ENCODE results near the gene NPAP1. TPM values are rescaled to one million over a fixed set of nuclear protein-coding genes. Genes with fewer than 3 reads are reported as not detected.
A peak's percentile ranks its signal among the peaks of the same experiment; 100 is the strongest.
"Not testable (repeated sequence)": the region's sequence is repeated elsewhere in the genome, so short reads cannot be mapped to it uniquely, and the experiment has no call there.

The NPAP1 gene, protein sequence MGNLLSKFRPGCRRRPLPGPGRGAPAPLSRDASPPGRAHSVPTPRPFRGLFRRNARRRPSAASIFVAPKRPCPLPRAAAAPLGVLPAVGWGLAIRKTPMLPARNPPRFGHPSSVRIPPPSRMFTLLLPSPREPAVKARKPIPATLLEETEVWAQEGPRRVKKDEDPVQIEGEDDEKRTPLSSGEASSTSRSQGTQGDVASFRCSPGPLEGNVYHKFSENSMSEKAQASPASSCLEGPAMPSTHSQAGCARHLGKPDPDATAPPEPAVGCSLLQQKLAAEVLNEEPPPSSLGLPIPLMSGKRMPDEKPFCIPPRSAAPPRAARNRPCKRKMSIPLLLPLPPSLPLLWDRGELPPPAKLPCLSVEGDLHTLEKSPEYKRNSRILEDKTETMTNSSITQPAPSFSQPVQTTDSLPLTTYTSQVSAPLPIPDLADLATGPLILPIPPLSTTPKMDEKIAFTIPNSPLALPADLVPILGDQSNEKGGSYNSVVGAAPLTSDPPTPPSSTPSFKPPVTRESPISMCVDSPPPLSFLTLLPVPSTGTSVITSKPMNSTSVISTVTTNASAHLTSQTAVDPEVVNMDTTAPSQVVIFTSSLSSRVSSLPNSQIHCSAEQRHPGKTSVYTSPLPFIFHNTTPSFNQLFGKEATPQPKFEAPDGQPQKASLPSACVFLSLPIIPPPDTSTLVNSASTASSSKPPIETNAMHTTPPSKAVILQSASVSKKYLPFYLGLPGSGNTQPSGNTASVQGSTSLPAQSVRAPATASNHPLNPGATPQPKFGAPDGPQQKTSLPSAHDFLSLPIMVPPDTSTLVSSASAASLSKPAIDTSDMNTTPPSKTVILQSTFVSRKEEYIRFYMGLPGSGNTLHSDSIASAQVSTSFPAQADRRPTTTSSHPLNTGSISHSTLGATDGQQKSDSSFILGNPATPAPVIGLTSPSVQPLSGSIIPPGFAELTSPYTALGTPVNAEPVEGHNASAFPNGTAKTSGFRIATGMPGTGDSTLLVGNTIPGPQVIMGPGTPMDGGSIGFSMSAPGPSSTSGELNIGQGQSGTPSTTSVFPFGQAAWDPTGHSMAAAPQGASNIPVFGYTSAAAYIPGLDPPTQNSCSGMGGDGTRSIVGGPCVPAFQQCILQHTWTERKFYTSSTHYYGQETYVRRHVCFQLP
- 0.87 and 1.2 TPM in 2 replicates for total RNA-seq
- polyA plus RNA-seq: 0.77 and 1.1 TPM in 2 replicates

DNA sequence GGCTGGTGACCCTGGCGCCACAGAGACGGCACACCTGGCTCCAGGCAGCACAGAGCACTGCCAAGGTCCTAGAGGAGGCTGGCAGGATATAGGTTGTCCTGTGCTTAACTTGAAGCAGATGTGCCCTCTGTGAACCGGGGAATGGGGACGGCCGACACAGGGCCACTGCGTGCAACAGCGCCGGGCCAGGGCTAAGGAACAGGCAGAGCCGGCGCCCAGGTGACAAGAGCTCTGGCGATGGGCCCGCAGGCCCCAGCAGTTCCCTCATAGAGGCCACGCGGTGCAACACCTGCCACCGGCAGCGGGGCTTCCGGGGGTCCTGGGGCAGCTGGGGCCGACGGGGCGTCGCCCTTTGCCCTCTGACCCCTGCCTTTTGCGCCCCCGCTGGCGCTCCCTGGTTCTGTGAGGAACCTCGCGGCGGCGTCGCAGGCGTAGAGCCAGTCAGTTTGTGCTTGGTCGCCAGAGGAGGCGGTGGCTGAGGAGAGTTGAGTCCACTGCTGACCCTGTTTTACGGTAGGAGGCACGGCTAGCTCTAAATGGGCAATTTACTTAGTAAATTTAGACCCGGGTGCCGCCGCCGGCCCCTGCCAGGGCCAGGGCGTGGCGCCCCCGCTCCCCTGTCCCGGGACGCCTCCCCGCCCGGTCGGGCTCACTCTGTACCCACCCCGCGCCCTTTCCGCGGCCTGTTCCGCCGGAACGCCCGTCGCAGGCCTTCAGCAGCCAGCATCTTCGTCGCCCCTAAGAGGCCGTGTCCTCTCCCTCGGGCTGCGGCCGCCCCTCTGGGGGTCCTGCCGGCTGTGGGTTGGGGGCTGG is at the start of gene NPAP1:
Gene NPAP1, plus strand, starts transcription at position 444 of the 813 bp plus-strand sequence. Its CDS starts 93 bp downstream, at position 537.
- Histone ChIP-seq H3K9me2 (replicated peaks; ENCODE audit: insufficient read depth) (no peaks in the 10 kb centered on the region), H3K27ac (no peak within 1 kb of the TSS), H2AFZ (no peak within 1 kb of the TSS), H3K4me3 (no peak within 1 kb of the TSS), H3K36me3 (replicated peaks; ENCODE audit: insufficient read depth, low read depth) (no peaks in the 10 kb centered on the region), H3K4me1 (ENCODE audit: insufficient read depth) (no peaks in the 10 kb centered on the region), H3K4me2 (no peak within 1 kb of the TSS), H3K79me2 (no peaks in the 10 kb centered on the region), H3K9me3 (ENCODE audit: low read depth) (no peaks in the 10 kb centered on the region), H4K20me1 (ENCODE audit: insufficient read depth, poor library complexity, severe bottlenecking) (no peaks in the 10 kb centered on the region), H3K27me3 (no peaks in the 10 kb centered on the region)
- TF ChIP-seq CTCF (IDR thresholded peaks at IDR 0.05; ENCODE audit: poor library complexity): no peak
- TF ChIP-seq EZH2 (IDR thresholded peaks at IDR 0.05; ENCODE audit: borderline replicate concordance): no peak
- no peak for TF ChIP-seq EZH2phosphoT487 (IDR thresholded peaks at IDR 0.05; ENCODE audit: low read depth, severe bottlenecking, unreplicated experiment)
- 95% methylated on average over 41 of the region's 62 CpGs for WGBS (ENCODE audit: low lambda C conversion rate, missing lambda C conversion rate)
- no peak for DNase-seq (ENCODE audit: low spot score)

DNA sequence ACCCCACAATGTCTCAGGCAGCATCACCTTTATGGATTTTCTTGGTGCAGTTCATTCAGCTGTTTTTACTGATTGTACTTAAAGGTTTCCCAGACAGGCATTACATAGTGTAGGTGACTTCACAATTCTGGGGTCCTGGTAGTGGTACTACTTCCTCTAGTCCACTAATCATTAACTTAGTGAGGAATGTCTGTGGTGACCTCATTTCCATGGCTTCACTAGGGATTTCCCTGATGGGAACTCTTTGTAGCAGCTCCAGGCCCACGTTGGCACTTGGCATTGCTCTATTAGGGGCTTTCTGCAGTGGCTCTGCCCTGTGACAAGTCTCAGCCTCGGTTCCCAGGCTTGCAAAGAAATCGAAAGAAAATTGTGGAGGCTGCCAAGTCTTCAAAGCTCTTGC is 48.1 kb upstream of the NPAP1 start:
- no peaks in the 10 kb centered on the region for H3K36me3 ChIP-seq (replicated peaks; ENCODE audit: insufficient read depth, low read depth)
- TF ChIP-seq EZH2 (IDR thresholded peaks at IDR 0.05; ENCODE audit: borderline replicate concordance) (no peak), CTCF (IDR thresholded peaks at IDR 0.05; ENCODE audit: poor library complexity) (no peak), EZH2phosphoT487 (IDR thresholded peaks at IDR 0.05; ENCODE audit: low read depth, severe bottlenecking, unreplicated experiment) (no peak)
- H3K27me3 ChIP-seq: no peaks in the 10 kb centered on the region
- no peak for DNase-seq (ENCODE audit: low spot score)
- no peak overlapping the region for H3K4me3 ChIP-seq
- no peak overlapping the region for H3K27ac ChIP-seq
- H2AFZ ChIP-seq: no peak overlapping the region
- WGBS (ENCODE audit: low lambda C conversion rate, missing lambda C conversion rate): 71% methylated on average over 3 of the region's 3 CpGs
- no peaks in the 10 kb centered on the region for H4K20me1 ChIP-seq (ENCODE audit: insufficient read depth, poor library complexity, severe bottlenecking)
- H3K79me2 ChIP-seq: no peaks in the 10 kb centered on the region
- no peaks in the 10 kb centered on the region for H3K9me2 ChIP-seq (replicated peaks; ENCODE audit: insufficient read depth)
- H3K4me1 ChIP-seq (ENCODE audit: insufficient read depth): no peaks in the 10 kb centered on the region
- no peak overlapping the region for H3K4me2 ChIP-seq
- no peaks in the 10 kb centered on the region for H3K9me3 ChIP-seq (ENCODE audit: low read depth)

- H3K27me3 ChIP-seq: no peaks in the 10 kb centered on the region
- 35% methylated on average over 4 of the region's 4 CpGs for WGBS (ENCODE audit: low lambda C conversion rate, missing lambda C conversion rate)
- DNase-seq (ENCODE audit: low spot score): peak; percentile 18
These were observed 42.5 kb upstream of the NPAP1 start for GRCh38 chr15:24633082-24633481.

DNA sequence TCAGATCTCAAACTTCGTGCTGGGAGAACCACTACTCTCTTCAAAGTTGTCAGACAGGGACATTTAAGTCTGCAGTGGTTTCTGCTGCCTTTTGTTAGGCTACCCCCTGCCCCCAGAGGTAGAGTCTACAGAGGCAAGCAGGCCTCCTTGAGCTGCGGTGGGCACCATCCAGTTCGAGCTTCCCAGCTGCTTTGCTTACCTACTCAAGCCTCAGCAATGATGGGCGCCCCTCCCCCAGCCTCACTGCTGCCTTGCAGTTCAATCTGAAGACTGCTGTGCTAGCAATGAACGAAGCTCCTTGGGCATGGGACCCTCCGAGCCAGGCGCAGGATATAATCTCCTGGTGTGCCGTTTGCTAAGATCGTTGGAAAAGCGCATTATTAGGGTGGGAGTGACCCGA is 36.2 kb upstream of the NPAP1 start:
- DNase-seq (ENCODE audit: low spot score); H3K27ac ChIP-seq; H3K4me2 ChIP-seq; H3K79me2 ChIP-seq; H3K9me2 ChIP-seq (replicated peaks; ENCODE audit: insufficient read depth); H2AFZ ChIP-seq; H3K36me3 ChIP-seq (replicated peaks; ENCODE audit: insufficient read depth, low read depth); H3K4me1 ChIP-seq (ENCODE audit: insufficient read depth); H3K4me3 ChIP-seq; H3K27me3 ChIP-seq; H4K20me1 ChIP-seq (ENCODE audit: insufficient read depth, poor library complexity, severe bottlenecking); H3K9me3 ChIP-seq (ENCODE audit: low read depth): not testable (repeated sequence)
- WGBS (ENCODE audit: low lambda C conversion rate, missing lambda C conversion rate): 90% methylated on average over 11 of the region's 11 CpGs

More at GRCh38 chr15:24633082-24633481, 42.5 kb upstream of the NPAP1 start:
- H4K20me1 ChIP-seq (ENCODE audit: insufficient read depth, poor library complexity, severe bottlenecking): no peaks in the 10 kb centered on the region
- TF ChIP-seq EZH2phosphoT487 (IDR thresholded peaks at IDR 0.05; ENCODE audit: low read depth, severe bottlenecking, unreplicated experiment) (no peak), CTCF (IDR thresholded peaks at IDR 0.05; ENCODE audit: poor library complexity) (no peak), EZH2 (IDR thresholded peaks at IDR 0.05; ENCODE audit: borderline replicate concordance) (no peak)
- H3K79me2 ChIP-seq: no peaks in the 10 kb centered on the region
- H2AFZ ChIP-seq: no peak overlapping the region
- H3K4me1 ChIP-seq (ENCODE audit: insufficient read depth): no peaks in the 10 kb centered on the region
- peak overlapping the region; percentile 71 for H3K27ac ChIP-seq
- H3K4me3 ChIP-seq: no peak overlapping the region
- H3K4me2 ChIP-seq: no peak overlapping the region
- no peaks in the 10 kb centered on the region for H3K9me3 ChIP-seq (ENCODE audit: low read depth)
- no peaks in the 10 kb centered on the region for H3K36me3 ChIP-seq (replicated peaks; ENCODE audit: insufficient read depth, low read depth)
- H3K9me2 ChIP-seq (replicated peaks; ENCODE audit: insufficient read depth): no peaks in the 10 kb centered on the region
